ENCODE results near the gene FAF1.
"Not testable (repeated sequence)": the region's sequence is repeated elsewhere in the genome, so short reads cannot be mapped to it uniquely, and the experiment has no call there.

Gene FAF1

DNA sequence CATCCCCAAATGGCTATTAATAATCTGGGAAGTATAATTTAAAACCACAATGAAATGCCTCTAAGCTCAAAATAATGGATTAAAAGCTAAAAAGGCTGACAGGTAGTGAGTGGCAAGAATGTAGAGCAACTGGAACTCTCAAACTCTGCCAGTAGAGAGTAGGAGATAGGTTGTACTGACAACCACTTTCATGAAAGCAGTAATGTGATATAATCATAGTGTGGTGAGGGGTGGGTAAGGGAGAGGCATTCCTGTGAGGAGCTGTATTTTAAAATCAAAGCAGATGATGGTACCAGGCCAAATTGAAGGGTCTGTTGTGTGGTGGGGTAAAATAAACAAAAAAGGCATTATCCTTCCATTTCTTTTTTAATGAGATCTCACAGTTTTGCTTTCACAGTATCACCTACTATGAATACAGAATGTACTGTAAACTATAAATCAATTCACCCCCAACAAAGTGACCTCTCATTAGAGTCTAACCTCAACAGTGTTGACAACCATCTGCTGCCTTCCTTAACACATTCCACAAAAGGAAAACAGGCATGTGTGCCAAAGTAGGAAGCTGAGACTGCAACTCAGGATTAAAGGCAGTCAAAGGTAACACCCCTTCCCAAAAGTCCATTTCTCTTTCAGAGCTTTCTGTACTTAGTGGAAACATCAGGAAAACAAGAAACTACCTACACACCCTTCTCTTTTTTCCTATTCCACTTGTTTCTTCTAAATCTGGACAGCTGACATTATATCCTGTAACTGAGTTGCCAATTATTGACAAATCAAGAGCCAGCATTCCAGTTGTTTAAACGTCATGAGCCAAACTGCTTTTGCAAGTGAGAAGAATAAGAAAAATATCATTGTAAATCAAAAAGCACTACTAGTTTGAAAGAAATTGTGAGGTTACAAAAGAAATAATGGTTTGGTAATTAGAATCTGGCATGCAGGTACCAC is 130.8 kb downstream of the FAF1 start:
- H3K4me3 ChIP-seq (ENCODE audit: low read depth, low read length), result no peak overlapping the region
- TF ChIP-seq POLR2A (IDR thresholded peaks at IDR 0.05; ENCODE audit: extremely low read depth, insufficient read length), result no peak
- TF ChIP-seq, protein P1, sequence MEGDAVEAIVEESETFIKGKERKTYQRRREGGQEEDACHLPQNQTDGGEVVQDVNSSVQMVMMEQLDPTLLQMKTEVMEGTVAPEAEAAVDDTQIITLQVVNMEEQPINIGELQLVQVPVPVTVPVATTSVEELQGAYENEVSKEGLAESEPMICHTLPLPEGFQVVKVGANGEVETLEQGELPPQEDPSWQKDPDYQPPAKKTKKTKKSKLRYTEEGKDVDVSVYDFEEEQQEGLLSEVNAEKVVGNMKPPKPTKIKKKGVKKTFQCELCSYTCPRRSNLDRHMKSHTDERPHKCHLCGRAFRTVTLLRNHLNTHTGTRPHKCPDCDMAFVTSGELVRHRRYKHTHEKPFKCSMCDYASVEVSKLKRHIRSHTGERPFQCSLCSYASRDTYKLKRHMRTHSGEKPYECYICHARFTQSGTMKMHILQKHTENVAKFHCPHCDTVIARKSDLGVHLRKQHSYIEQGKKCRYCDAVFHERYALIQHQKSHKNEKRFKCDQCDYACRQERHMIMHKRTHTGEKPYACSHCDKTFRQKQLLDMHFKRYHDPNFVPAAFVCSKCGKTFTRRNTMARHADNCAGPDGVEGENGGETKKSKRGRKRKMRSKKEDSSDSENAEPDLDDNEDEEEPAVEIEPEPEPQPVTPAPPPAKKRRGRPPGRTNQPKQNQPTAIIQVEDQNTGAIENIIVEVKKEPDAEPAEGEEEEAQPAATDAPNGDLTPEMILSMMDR (IDR thresholded peaks at IDR 0.05; ENCODE audit: low read depth, low read length), result no peak
- TF ChIP-seq, protein P2, sequence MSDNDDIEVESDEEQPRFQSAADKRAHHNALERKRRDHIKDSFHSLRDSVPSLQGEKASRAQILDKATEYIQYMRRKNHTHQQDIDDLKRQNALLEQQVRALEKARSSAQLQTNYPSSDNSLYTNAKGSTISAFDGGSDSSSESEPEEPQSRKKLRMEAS (IDR thresholded peaks at IDR 0.05; ENCODE audit: low read depth, low read length), result no peak
- TF ChIP-seq MYC (IDR thresholded peaks at IDR 0.05; ENCODE audit: low read depth, low read length), result no peak
- DNase-seq (ENCODE audit: low read depth), result no peak

DNA sequence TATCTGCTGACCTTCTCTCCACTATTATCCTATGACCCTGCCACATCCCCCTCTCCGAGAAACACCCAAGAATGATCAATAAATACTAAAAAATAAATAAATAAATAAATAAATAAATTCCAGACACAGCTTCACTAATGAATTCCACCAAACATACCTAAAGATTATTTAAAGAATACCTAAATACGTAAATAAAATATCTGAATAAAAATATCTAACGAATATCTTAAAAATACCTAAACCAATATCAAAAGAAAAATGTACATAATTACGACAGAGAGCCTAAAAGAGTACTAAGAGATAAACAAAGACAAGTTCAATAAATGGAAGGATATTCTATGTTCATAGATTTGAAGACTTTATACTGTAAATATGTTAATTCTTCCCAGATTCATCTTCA is 132.5 kb downstream of the FAF1 start:
- TF ChIP-seq POLR2A (IDR thresholded peaks at IDR 0.05; ENCODE audit: extremely low read depth, insufficient read length) (no peak), MYC (IDR thresholded peaks at IDR 0.05; ENCODE audit: low read depth, low read length) (no peak)
- TF ChIP-seq, protein P1 (IDR thresholded peaks at IDR 0.05; ENCODE audit: low read depth, low read length), result no peak
- TF ChIP-seq, protein P2 (IDR thresholded peaks at IDR 0.05; ENCODE audit: low read depth, low read length), result no peak
- DNase-seq (ENCODE audit: low read depth), result no peak
- no peak overlapping the region for H3K4me3 ChIP-seq (ENCODE audit: low read depth, low read length)

DNA sequence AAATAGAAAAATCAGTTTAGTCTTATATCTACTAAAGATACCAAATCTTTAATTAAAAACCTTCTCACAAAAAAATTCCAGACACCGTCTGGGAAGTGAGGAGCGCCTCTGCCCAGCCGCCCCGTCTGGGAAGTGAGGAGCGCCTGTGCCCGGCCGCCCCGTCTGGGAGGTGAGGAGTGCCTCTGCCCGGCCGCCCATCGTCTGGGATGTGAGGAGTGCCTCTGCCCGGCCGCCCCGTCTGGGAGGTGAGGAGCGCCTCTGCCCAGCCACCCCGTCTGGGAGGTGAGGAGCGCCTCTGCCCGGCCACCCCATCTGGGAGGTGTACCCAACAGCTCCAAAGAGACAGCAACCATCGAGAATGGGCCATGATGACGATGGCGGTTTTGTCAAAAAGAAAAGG is 133.3 kb downstream of the FAF1 start:
- DNase-seq (ENCODE audit: low read depth); H3K4me3 ChIP-seq (ENCODE audit: low read depth, low read length): not testable (repeated sequence)

DNA sequence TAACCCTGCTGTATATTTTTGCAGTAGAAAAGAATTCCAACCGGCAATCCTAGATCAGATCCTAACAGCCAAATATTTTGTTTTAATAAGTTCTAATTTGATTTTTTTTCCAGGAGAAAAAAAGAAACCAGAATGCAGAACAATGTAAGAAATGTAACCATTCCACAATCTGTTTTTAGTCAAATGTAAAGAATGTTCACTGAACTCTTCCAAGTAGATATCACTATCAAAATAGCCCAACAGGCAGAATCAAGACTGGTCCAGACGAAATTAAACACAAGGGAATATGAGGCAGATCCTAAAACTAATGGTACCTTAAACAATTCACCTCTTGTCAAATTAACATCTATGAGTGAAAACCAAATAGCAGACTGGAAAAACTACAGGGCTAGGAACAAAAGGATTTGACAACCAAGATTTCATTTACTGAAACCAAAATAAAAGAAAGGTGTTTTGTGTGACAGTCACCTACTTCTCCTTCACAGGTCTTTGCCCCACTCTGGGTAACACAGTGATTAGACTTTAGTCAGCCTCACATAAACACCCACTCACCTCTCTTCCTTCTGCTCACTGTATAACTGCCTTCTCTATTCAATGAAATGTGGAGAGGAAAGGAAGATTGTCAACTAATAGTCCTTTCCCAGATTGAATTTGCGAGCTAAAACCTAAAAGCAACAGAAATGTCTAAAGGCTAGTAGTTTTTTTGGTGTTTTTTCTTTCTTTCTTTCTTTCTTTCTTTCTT is 137.9 kb downstream of the FAF1 start:
- DNase-seq (ENCODE audit: low read depth), result no peak

DNA sequence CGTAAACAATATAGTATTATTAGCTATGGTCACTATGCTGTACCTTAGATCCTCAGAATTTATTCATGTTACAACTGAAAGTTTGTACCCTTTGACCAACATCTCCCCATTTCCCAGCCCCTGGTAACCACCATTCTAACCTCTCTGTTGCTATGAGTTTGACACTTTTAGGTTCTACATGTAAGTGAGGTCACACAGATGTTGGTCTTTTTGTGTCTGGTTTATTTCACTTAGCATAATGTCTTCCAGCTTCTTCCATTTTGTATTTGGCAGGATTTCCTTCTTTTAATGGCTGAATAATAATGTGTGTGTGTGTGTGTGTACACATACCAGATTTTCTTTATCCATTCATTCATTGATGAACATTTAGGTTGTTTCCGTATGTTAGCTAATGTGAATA is 139.5 kb downstream of the FAF1 start:
- H3K4me3 ChIP-seq (ENCODE audit: low read depth, low read length), result no peak overlapping the region
- DNase-seq (ENCODE audit: low read depth), result no peak
- TF ChIP-seq, protein P2 (IDR thresholded peaks at IDR 0.05; ENCODE audit: low read depth, low read length), result no peak
- TF ChIP-seq, protein P1 (IDR thresholded peaks at IDR 0.05; ENCODE audit: low read depth, low read length), result no peak
- TF ChIP-seq POLR2A (IDR thresholded peaks at IDR 0.05; ENCODE audit: extremely low read depth, insufficient read length), result no peak
- no peak for TF ChIP-seq MYC (IDR thresholded peaks at IDR 0.05; ENCODE audit: low read depth, low read length)

More for the DNA sequence above, 137.9 kb downstream of the FAF1 start:
- no peak overlapping the region for H3K4me3 ChIP-seq (ENCODE audit: low read depth, low read length)
- TF ChIP-seq MYC (IDR thresholded peaks at IDR 0.05; ENCODE audit: low read depth, low read length) (no peak), POLR2A (IDR thresholded peaks at IDR 0.05; ENCODE audit: extremely low read depth, insufficient read length) (no peak)
- TF ChIP-seq, protein P2 (IDR thresholded peaks at IDR 0.05; ENCODE audit: low read depth, low read length), result no peak
- TF ChIP-seq, protein P1 (IDR thresholded peaks at IDR 0.05; ENCODE audit: low read depth, low read length), result no peak

DNA sequence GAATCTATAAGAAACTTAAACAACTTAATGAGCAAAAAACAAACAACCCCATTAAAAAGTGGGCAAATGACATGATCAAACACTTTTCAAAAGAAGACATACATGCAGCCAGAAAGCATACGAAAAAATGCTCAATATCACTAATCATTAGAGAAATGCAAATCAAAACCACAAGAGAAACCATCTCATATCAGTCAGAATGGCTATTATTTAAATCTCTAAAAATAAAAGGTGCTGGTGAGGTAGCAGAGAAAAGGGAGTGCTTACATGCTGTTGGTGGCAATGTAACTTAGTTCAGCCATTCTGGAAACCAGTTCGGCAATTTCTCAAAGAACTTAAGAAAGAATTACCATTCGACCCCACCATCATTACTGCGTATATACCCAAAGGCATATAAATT is 147.7 kb downstream of the FAF1 start:
- TF ChIP-seq, protein P1 (IDR thresholded peaks at IDR 0.05; ENCODE audit: low read depth, low read length), result no peak
- TF ChIP-seq POLR2A (IDR thresholded peaks at IDR 0.05; ENCODE audit: extremely low read depth, insufficient read length), result no peak
- TF ChIP-seq MYC (IDR thresholded peaks at IDR 0.05; ENCODE audit: low read depth, low read length), result no peak
- TF ChIP-seq, protein P2 (IDR thresholded peaks at IDR 0.05; ENCODE audit: low read depth, low read length), result no peak
- DNase-seq (ENCODE audit: low read depth), result no peak
- H3K4me3 ChIP-seq (ENCODE audit: low read depth, low read length), result no peak overlapping the region
